NCI-H1105 (cell line): ENCODE results near the gene TNS1.

ENCODE experiments used
- DNase-seq: peaks from one replicate; lab custom pipeline; 2025; lab: John Stamatoyannopoulos, UW

TNS1 gene

DNA sequence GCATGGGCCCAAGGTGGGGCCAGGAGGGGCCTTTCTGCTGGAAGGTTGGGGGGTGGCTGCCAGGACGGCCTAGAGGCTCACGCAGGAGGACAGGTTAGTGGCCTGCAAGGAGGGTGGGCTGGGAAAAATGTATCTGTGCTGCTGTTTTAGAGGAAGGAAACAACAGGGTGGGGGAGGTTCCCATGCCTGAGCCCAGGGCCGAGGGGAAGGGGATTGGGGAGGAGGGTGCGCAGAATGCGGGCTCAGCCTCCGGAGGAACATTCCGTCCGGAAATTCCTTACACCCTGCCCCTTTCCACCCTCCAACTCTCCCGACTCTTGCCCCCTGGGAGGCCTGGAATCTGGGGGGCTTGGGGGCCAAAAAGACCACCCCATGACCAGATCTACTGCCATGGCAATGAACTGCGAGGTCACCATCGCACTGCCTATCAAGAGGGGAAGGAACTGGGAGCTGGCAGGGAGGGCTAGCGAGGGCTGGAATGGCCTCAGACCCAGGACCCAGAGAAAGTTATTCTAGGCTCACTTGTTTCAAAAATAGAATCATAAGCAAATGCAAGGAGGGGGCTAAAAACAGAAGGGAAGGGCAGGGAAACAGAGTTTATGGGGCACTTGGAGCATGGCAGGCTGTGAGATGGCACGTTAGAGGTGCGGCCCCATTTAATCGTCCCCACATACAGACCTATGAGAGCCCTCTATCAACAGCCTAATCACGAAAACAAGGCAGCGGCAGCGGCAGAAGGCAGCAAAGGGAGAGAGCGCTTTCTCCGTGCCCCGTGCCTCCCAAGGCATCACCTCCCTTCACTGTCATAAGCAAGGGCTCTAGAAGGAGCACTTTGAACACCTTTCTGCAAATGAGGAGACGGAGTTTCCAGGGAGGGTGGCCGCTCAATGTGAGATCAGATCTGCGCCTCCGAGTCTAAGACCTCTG lies 90.4 kb downstream of the TNS1 start:
- DNase-seq = no peak

GRCh38 chr2:217911283-217912097 lies 91.3 kb downstream of the TNS1 start:
- DNase-seq = no peak

DNA sequence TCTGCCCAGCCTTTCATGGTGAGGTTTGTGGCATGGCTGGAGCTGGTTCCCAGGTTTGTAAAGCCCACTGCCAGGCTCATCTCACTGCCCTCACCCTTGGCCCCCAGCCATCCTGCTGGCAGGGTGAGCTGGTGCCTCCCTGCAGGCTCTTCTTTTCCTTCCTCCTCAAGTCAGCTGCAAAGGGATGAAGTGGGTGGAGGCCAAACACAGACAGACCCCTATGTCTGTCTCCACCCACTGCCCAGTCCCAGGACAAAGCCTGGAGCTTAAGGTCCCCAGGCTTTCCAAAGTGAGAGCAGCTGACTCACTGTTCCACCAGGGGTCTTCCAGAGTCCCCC lies 92.0 kb downstream of the TNS1 start:
- no peak for DNase-seq

- no peak for DNase-seq
These were observed 93.5 kb downstream of the TNS1 start for GRCh38 chr2:217909156-217909820.

GRCh38 chr2:217908544-217908943 lies 94.3 kb downstream of the TNS1 start:
- no peak for DNase-seq

GRCh38 chr2:217907266-217907665 lies 95.5 kb downstream of the TNS1 start:
- no peak for DNase-seq

DNA sequence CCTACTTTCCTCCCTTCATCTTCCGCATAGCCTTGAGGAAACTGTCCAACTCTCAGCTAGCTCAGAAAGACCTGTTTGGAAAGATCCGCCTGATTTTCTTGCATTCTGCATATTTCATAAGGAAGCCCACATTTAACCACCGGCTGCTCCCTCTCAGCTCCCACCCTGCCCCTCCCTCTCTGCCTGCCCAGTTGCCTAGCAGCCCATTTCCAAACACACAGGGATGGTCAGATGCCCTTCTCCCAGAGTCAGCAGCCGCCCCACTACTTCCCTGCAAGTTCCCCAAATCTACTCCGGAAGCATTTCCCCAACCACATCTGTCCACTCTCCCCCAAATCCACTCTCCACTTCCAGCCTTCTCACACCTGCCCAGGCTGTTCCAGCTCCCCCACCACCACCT lies 96.0 kb downstream of the TNS1 start:
- no peak for DNase-seq

GRCh38 chr2:217905896-217906295 lies 96.9 kb downstream of the TNS1 start:
- DNase-seq = no peak

DNA sequence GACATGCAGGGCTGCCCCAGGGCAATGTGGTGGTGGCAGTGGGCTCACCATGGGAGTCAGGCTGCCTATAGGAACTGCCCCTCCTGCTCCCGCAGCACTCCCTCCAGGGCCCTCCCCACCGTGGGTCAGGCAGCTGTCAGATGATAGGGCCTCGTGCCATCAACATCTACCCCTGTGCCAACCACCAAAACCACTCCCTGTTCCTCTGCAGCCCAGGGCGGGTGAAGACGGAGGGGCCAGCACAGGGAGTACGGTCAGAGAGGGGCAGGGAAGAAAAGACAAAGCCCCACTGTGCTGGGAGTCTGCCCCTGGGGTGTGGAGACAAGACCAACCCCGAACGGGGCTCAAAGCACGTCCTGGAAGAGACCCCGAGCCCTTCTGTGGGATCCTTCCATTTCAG lies 97.4 kb downstream of the TNS1 start:
- DNase-seq = no peak

- no peak for DNase-seq
These were observed 98.2 kb downstream of the TNS1 start for GRCh38 chr2:217904614-217904965.

GRCh38 chr2:217903859-217904613 lies 98.8 kb downstream of the TNS1 start:
- DNase-seq = no peak

GRCh38 chr2:217903142-217903858 lies 99.5 kb downstream of the TNS1 start:
- DNase-seq = no peak

DNA sequence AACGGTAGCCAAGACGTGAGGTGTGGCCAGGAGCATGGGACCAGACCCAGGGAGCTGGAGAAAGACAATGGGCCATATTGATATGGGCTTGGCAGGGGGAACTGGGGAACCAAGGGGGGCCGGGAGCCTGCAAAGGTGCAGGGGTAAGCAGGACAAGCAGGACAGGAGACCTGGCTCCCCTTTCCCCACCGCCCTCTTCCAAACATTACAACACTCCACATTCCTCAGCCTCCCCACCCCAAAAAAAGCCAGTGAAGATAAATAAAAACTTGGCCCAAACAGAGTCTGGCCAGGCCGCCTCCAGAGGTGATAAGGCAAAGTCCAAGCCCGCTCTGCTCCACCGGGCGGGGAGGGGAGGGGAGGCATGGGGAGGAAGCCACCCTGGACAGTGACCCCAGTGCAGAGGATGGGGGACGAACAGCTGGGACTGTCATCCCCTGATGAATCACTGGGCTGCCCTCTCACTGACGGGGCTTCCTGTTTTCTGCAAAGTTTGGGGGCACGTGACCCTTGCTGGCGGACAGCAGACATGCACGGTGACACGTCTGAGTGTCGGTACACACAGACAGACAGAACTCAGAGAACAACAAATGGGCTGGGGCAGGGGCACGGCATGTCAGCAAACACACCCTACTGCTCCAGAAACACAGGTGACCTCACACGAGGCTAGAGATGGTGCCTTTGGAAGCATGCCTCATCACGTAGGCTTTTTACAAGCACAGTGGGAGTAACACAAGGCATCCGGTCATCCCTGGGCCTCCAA lies 100.2 kb downstream of the TNS1 start:
- DNase-seq = no peak

GRCh38 chr2:217901835-217902378 lies 100.9 kb downstream of the TNS1 start:
- no peak for DNase-seq

- no peak for DNase-seq
These were observed 101.4 kb downstream of the TNS1 start for GRCh38 chr2:217901400-217901799.

GRCh38 chr2:217900780-217901360 lies 101.9 kb downstream of the TNS1 start:
- DNase-seq = no peak

DNA sequence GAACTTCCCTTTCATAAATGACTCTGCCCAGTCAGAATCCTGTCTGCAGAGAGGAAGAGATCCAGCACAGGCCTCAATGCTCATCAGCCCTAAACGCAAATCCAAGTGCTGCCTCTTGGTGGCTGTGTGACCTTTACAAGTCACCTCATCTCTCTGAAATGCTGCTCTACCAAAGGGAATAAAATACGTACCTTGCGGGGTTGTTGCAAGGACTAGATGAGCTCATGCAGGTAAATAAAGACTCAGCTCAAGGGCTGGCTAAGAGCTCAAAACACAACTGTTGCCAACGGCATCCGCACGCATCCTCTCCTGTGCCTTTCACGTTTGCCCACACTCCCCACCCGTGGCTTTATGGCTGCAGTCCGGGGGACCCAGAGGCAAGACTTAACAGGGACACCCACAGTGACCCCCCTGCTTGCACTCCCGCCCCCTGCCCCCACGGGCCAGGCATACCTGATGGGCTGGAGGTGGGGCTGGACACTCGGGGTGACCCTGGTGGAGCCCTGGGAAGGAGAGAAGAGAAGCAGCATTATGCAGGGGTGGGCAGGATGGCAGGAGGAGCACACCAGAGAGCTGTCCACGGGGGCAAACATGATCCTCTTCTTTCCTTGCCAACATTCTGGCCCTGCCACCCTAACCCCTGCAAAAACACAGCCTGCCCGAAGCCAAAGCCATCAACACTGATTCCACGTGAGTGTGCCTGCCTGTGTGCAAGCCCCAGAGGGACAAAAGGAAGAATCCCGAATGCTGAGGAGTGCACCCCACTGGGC lies 102.6 kb downstream of the TNS1 start:
- DNase-seq = no peak

GRCh38 chr2:217899231-217900009 lies 103.4 kb downstream of the TNS1 start:
- no peak for DNase-seq
